GM18951 (cell line): ENCODE data around the gene ESX1.

ENCODE experiments used
- POLR2A ChIP-seq: IDR thresholded peaks from 4 replicates; pipeline ENCODE4 v1.6.1; 2011; ENCODE audit warnings: mild to moderate bottlenecking; ENCODE audit not compliant: insufficient read length, insufficient read depth; ENCODE audit errors: extremely low read depth
- in situ Hi-C: fragments of 300-500 bp; cut with MboI; formaldehyde crosslinking; loops from one replicate; pipeline ENCODE4 v1.12.0; 2022; ENCODE audit warnings: low sequenced_read_pairs, mixed read lengths, inconsistent platforms; ENCODE audit not compliant: unreplicated experiment

The ESX1 gene

GRCh38 chrX:104211187-104211586 is 43.5 kb downstream of the ESX1 start:
- in situ Hi-C loops = no loop called here
- no peak for TF ChIP-seq POLR2A

GRCh38 chrX:104205548-104205947 is 49.2 kb downstream of the ESX1 start:
- in situ Hi-C loops = no loop called here
- no peak for TF ChIP-seq POLR2A
